ENCODE data around the gene NME3. TPM values are rescaled to one million over a fixed set of nuclear protein-coding genes. Genes with fewer than 3 reads are reported as not detected.
A peak's percentile ranks its signal among the peaks of the same experiment; 100 is the strongest.

Gene NME3
- total and polyA plus RNA-seq, 2 of the 13 experiments (the other 11 are each of a cell fraction or from before 2014, with no cell fraction given), result 10.4 to 15.9 TPM

GRCh38 chr16:1772908-1773702, 1.8 kb upstream of the NME3 start, which contains the start of gene MRPS34 (continued):
- TF ChIP-seq TBX3 (IDR thresholded peaks at IDR 0.05; ENCODE audit: borderline replicate concordance) (peak; percentile 7; the same call in 1 of the 2 replicates), MYC (CRISPR knock-in tag; IDR thresholded peaks at IDR 0.05; ENCODE audit: borderline replicate concordance) (peak; percentile 97), ZNF335 (CRISPR knock-in tag; IDR thresholded peaks at IDR 0.05) (no peak), SNRNP70 (IDR thresholded peaks at IDR 0.05; ENCODE audit: low read depth, low read length) (no peak), ZNF274 (CRISPR knock-in tag; IDR thresholded peaks at IDR 0.05) (peak; percentile 68; the same call in 1 of the 2 replicates), ZNF354B (CRISPR knock-in tag; IDR thresholded peaks at IDR 0.05) (no peak), PLRG1 (conservative IDR thresholded peaks at IDR 0.05) (no peak), SAFB2 (CRISPR knock-in tag; IDR thresholded peaks at IDR 0.05; ENCODE audit: borderline replicate concordance, low read depth) (peak; percentile 86; the same call in 1 of the 2 replicates), KLF13 (CRISPR knock-in tag; IDR thresholded peaks at IDR 0.05) (peak; percentile 92; the same call in 1 of the 2 replicates), IKZF4 (CRISPR knock-in tag; IDR thresholded peaks at IDR 0.05; ENCODE audit: borderline replicate concordance, low read depth, not compliant biosample characterization) (peak; percentile 44), MTERF4 (CRISPR knock-in tag; IDR thresholded peaks at IDR 0.05) (peak; percentile 31; the same call in 1 of the 2 replicates), ZNF367 (CRISPR knock-in tag; IDR thresholded peaks at IDR 0.05; ENCODE audit: borderline replicate concordance) (no peak; the same call in 1 of the 2 replicates), KMT2A (CRISPR knock-in tag; IDR thresholded peaks at IDR 0.05) (peak; percentile 96), ZNF761 (CRISPR knock-in tag; conservative IDR thresholded peaks at IDR 0.05) (peak; percentile 72), NFKBIZ (CRISPR knock-in tag; IDR thresholded peaks at IDR 0.05) (peak; percentile 49; the same call in 1 of the 2 replicates), ZBTB8A (CRISPR knock-in tag; IDR thresholded peaks at IDR 0.05; ENCODE audit: borderline replicate concordance, low read depth) (no peak), ZNF225 (CRISPR knock-in tag; IDR thresholded peaks at IDR 0.05) (no peak), TP53 (CRISPR knock-in tag; conservative IDR thresholded peaks at IDR 0.05) (peak; percentile 93), SYNCRIP (IDR thresholded peaks at IDR 0.05; ENCODE audit: insufficient read depth, low read depth, low read length) (no peak), RARG (CRISPR knock-in tag; IDR thresholded peaks at IDR 0.05; ENCODE audit: low read depth) (no peak), ETS1 (CRISPR knock-in tag; IDR thresholded peaks at IDR 0.05) (peak; percentile 60; the same call in 1 of the 2 replicates), ZNF124 (CRISPR knock-in tag; IDR thresholded peaks at IDR 0.05) (peak; percentile 57; the same call in 1 of the 2 replicates), ZBTB14 (CRISPR knock-in tag; IDR thresholded peaks at IDR 0.05) (peak; percentile 74)
- TF ChIP-seq, protein P1, sequence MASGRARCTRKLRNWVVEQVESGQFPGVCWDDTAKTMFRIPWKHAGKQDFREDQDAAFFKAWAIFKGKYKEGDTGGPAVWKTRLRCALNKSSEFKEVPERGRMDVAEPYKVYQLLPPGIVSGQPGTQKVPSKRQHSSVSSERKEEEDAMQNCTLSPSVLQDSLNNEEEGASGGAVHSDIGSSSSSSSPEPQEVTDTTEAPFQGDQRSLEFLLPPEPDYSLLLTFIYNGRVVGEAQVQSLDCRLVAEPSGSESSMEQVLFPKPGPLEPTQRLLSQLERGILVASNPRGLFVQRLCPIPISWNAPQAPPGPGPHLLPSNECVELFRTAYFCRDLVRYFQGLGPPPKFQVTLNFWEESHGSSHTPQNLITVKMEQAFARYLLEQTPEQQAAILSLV (CRISPR knock-in tag; IDR thresholded peaks at IDR 0.05; ENCODE audit: borderline replicate concordance), result peak; percentile 80; the same call in 1 of the 2 replicates

All from HepG2 (cell line).